AG08395 (cell line): Measurements from ENCODE around the gene HOXA3.
A peak's percentile ranks its signal among the peaks of the same experiment; 100 is the strongest.

Experiments used
- DNase-seq: peaks from one replicate; pipeline ENCODE4 v3.0.0; 2012; ENCODE audit warnings: mixed read lengths, low spot score

The HOXA3 gene

DNA sequence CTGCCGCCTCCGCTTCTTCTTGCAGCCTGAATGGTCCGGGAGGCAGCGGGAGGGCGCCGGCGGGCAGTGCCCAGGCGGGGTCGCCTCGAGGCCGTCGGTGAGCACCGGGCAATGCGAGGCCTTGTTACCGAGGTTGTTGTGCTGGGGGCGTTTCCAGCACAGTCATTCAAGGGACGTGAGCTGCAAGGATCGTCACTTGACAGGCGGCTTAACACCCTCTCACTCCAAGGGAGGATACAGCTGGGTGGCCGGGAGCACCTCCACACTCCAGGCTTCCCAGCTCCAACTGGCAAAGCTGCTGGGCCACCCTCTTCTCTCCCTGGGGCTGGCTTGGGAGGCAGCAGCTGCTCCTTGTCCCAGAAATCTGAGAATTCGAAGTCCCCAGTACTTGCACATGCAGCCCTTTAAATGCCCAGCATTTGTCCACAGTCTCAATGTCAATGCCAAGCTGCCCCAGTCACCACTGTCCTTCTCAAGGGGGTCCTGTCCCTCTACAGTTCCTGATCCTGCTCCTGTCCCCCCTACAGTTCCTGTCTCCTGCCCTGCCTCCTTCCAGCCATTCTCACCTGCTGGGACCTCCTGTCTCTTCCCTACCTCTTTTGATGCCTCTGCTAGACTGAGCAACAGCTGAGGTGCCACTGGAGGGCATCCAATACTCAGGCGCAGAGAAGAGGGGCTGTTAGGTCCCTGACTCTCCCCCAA, 37.1 kb upstream of the HOXA3 start:
- DNase-seq, result no peak

DNA sequence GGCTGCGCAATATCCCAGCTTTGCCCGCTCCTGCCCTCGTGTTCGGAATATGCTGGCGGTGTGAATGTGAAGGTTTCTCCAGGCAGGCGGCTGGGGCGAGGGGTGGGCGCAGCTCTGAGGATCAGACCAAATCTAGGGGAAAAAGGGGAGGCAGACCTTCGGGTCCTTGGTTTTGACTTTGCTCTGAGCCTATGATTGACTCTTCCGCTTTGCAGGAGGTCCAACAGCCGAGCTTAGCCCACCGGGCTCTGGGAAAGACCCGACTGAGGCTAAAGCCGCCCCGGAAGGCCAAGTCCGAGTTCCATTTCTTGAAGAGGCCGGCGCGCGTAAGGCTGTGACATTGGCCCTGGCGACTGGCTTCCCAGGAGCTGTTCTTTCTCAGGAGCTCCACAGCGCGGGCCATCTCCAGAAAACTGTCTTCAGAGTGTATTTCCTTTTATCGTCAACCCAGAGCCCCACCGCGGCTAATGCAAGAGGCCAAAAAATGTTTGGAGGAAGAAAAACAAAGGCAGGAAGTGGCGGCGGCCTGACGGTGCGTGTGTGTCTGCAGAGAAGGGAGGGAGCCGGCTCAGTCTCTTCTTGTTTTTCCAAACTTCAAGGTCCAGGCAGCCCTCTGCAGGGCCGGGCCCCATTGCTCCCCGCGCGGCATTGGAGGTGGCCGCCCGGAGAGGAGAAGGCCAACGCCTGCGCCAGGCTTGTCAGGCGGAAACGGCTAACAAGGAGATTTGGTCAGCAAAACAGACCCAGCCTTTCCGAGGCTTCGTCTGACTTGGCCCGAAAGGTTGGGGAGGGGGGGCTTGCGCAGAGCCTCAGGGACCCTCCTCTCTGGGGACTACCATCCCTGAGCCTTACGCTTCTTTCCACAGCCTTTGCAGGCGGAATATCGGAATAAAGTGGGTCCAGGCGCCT, 36.3 kb upstream of the HOXA3 start:
- DNase-seq, result no peak

DNA sequence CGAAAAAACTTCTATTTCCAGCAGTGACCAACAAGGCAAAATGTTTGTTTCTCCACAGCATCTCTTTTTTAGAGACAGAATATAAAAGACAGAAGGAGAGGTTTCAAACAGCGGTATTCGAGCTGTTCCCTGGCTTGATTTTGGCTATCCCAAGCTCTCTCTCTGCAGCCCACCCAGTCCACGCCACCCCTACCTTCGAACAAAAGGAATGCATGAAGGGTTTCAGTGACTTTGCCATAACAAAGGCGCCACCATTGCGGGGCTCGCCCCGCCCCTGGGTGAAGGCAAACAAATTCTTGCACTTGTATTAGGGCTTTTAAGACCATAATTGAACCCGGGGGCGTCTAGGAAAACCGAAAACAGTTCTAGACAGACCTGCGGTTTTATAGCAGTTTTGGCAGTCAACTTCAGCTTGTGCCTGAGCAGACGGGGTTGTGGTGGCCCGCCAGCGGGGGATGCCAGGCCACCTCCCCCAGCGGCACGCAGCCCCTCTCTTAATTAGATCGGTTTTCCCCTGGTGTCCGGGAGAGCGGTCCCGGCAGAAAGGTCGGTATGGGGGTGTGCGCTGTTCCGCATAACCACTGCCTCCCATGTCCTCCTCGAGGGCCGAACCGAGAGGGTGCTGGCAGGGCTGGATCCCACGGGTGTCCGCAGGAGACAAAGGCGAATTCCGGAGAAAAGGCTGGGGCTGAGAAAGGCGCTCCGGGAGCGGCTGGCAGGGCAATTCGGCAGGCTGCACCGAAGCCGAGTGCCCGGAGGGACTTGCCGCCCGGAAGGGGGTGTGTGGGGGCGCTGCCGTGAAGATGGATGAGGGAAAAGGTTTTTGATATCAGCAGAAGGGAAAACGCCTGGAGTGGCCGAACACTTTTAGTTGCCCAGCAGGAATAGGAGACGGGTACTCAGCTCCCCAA, 35.3 kb upstream of the HOXA3 start:
- no peak for DNase-seq

DNA sequence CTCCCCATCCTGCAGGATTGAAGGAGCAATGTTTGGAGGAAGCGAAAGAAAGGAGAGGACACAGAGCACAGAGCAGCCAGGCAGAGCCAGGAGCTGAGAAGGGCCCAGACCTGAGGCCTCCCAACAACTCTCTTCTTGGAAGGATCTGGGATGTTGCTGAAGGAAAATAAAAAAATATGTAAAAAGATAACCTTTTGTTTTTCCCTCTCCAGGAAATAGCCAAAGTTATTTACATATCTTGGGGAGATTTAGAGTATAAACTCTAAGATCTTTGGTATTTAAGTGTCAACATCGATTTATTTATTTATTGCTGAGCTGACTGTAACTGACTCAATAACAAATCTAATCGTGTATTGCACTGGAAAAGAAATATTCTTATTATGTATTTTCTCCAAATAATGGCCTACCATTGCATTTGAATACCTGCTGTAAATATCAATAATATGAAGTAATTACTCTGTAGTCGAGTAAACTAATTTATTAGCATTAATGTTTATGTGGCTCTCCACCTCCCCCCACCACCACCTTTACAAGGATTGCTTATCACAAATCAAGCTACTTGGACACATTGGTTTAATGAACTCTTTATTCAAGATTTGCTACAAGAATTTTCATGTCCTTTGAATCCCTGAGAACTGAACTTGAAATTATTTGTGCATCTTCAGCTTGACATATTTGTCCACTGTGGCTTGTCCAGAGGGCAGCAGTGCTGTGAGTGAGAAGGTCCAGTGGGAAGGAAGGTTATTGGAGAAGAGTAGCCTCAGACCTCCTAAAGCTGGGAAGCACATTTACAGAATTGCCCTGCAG, 34.5 kb upstream of the HOXA3 start:
- no peak for DNase-seq

DNA sequence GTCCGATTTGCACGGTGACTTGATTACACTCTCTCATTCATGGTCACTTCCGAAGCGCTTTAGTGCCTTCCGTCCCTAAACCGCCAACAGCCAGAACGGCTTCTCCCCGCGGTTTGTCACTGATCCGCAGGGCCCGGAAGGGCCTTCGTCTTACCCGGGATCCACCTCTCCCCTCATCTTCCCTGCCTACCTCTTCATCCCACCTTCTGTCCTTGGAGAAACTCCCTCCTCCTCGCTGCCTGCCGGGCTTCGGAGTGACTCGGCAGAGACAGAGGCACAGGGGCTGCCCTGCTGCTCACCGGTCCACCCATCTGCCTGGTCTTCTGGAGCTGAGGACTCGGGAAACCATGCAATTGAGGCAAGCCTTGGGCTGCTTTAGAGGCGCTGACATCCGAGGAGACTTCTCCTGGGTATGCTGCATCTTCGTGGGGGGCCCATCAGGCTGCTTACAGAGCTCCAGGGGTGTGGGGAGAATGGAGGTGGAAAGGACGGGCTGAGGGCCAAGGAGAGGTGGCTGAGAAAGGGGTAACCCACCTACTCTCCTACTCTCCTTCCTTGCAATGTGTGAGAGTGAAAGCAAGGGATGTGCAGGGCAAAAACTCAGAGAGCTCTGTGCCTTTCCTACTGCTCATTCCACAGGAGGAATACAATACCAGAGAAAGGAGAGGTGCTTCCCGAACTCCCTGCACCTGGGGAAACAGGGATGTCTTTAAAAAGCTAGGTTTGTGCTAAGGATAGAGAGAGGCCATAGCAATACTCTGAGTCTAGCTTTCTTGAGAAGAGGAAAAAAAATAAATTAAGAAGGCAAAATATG, 33.7 kb upstream of the HOXA3 start:
- no peak for DNase-seq

DNA sequence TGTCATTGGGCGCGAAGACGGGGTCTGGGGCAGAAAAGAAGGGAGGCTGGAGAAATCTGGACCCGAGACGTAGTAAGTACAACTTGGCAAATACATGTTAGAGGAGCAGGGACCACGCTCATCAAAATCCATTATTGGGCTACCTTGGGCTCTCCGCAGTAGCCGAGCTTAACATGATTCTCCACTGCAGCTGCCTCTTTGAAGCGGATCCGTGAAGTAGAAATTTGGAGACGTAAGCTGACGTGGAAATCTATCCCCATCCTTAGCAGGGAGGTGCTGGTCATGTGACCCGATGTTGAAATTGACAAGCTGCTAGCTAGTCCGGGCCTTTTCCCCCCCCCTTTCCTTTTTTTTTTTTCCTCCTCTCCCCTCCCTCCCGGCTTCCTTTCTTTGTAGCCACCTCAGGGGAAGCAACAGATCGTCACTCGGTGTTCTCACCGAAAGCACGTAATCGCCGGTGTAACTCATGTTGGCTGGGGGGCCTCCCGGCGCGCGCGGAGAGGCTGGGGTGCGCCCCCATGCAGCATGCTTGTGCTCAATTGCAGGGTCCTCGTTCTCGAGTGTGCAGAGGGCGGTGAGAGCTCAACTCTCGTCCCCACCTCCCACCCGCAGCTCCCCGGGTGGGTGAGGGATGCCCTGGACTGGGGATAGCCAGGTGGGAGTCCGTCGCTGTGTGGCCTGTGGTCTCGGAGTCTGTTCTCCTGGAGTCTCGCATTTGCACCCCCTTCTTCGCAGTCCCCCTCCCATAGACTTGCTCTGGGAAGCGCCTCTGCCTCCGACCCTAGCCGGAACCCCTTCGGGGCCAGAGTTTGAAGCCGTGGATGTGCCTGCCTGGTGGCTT, 32.9 kb upstream of the HOXA3 start, which contains the start of gene HOXA11:
Gene HOXA11 (minus strand): TSS at position 220 of the 841 bp plus-strand sequence. CDS start 88 bp downstream, at position 132.
- DNase-seq, result peak; percentile 95

DNA sequence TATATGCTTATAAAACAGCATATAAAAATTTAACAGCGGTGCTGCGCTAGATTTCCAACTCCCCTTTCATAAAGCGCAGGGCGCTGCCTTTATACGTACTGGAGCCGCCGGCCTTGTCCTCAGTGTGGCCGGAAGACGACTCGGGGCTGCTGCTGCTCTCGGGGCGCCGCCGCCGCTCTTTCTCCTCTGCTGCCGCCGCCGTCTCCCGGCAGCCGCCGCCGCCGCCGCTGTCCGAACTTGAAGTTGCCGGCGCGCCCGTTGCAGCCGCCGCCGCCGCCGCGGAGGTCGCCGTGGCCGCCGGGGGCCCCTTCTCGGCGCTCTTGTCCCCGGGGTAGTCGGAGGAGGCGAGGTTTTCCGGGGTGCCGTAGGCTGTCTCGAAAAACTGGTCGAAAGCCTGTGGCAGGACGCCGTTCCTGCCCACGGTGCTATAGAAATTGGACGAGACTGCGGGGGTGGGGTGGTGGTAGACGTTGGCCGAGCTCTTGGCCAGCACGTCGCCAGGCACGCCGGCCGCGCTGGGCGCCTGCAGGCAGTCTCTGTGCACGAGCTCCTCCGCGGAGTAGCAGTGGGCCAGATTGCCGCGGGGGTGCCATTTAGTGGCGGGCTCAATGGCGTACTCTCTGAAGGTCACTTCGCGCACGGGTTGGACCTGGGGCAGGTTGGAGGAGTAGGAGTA, 32.1 kb upstream of the HOXA3 start:
- DNase-seq, result no peak

DNA sequence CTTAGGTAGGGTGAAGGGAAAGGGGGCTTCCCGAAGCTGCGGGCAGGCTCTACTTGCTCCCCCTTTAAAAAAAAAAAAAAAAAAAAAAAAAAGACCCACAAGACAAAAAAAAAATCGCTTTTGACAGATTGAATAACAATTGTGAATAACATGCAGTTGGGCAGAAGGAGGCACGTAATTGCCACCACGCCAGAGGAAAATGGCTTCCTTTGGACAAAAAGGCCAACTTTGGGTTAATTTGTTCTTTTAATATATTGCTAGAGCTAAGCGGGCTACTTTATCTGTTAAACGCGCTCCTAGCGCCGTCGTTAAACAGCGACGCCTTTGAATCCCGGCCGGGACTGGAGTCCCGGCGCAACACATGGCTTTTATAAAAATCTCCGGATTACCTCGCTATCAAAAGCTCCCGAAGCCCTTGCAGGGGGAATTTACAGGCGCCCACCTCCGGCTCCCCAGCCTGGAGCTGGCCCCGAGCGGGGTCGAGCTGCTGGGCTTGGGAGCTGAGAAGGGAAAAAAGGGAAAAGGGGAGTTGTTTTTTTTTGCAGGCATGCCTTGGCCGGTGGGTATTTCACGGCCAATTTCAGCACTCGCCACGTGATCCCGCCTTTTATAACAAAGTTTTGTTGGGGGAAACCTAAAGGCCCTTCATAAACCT, 31.4 kb upstream of the HOXA3 start:
- DNase-seq, result no peak

DNA sequence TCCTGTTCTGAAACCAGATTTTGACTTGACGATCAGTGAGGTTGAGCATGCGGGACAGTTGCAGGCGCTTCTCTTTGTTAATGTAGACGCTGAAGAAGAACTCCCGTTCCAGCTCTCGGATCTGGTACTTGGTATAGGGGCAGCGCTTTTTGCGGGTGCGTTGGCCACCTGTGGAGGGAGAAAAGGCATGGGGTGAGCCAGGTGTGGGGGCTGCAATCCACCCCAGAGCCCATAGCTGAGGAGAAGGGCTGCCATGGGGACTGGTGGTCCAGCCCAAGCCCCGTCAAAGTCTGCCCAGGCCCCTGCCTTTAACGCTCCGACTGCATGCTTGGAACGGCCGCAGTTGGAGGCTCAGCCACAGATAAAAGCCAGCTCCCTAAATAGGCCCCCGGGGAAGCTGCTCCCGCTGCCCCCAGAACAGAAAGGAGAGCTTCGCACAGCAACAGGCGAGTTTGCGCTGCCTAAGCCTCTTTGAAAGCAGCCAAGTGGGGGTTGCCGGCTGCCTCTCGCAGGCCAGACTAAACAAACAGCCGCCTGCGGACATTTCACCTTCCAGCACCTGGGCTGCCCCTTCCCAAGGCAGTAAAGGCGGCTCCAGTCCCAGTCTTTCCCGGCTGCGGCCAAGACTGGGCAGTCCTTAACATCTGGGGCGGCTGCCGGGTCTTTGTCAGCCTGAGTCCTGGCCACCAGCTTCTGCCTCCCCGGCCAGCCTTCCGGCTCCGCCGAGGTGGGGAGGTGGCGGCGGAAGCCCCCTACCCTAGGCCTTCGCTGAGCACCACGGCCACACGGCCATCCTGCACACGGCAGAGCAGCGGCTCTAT, 30.7 kb upstream of the HOXA3 start:
- no peak for DNase-seq

DNA sequence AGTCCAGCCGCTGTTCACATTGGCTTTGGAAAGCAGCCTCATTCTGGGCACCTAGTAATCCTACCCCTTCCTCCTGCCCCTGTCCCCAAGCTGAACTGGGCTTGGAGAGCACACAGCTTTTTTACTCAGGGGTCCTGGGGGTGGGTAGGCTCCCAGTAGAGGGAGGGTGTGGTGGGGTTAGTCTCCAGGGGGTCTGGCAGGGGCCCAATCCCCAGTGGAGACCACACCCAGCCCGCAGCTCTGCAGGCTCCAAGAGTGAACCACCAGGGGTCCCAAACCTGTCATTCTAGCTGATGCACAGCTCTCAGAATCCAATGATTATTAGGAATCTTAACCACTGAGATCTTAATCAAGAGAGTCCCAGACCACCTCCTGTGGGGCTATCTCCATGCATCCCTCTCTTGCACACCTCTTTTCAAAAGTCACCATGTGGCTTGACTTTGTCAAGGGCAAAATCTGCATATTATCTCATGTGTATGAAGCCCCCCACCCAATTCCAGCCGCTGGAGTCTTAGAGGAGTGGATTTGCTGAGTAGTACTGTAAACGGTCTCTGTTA, 30.0 kb upstream of the HOXA3 start:
- no peak for DNase-seq

DNA sequence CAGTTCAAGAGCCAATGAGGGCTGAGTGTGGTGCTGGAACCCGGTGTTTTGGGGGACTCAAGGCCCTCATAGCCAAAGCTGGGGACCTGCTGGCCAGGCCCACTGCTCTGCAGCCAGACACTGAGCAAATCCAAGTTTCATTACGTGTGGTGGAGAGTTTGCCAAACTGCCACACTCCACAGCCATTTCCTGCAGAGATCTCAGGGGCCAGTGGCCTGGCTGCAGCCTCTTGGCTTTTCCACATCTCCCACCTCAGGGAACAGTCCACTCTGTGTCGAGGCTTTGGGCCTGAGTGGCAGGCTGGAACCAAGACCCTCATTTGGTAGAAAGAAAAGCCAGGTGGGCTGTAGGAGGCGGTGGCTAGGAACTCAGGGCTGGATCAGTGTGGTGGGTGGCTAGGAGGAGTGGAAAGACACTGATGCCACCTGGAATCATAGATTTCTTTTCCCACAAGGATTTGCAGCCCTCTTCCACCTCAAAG, 29.5 kb upstream of the HOXA3 start:
- no peak for DNase-seq

DNA sequence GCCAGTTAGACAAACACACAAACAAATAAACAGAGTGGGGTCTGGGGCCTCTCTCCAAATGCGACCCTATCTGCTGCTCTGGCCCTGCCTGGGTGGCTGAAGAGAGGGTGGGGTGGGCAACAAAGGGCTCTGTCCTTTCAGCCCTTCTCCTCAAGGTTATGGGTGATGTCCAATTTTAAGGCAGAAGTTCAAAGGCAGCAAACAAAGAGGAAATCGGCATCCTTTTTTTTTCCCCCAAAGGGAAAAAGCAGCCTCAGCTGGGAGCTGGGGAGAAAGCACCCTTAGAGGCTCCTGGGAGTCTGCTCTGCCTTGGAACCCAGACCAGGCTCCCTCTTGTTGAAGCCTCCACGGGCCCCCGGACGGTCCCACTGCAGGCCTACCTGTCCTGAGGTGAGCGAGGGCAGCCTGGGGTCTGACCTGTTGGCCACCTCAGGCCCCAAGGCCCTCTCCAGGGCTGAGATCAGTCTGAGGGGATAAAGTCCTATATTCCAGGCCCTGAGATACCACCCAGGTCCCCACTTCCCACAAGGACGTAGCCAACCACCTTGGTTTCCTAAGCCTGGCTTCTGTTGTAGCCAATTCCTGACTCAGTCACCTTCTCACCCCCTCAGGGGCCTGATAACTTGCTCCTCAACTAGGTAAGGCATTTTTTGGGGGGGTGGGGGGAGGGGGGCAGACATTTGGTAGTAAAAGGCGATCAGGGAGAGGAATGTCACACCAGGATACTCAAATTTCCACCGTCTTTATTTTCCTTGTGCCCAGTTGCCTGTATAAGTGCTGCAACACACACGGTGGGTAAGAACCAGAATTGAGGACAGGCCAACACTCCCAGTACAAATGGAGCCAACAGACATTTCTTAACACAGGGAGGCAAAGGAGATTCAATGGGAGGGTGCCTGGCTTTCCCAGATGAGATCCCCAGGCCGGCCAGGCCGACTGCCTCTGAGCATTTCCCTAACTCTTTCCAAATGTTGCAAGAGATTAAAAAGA, 28.3 kb upstream of the HOXA3 start:
- DNase-seq, result no peak

DNA sequence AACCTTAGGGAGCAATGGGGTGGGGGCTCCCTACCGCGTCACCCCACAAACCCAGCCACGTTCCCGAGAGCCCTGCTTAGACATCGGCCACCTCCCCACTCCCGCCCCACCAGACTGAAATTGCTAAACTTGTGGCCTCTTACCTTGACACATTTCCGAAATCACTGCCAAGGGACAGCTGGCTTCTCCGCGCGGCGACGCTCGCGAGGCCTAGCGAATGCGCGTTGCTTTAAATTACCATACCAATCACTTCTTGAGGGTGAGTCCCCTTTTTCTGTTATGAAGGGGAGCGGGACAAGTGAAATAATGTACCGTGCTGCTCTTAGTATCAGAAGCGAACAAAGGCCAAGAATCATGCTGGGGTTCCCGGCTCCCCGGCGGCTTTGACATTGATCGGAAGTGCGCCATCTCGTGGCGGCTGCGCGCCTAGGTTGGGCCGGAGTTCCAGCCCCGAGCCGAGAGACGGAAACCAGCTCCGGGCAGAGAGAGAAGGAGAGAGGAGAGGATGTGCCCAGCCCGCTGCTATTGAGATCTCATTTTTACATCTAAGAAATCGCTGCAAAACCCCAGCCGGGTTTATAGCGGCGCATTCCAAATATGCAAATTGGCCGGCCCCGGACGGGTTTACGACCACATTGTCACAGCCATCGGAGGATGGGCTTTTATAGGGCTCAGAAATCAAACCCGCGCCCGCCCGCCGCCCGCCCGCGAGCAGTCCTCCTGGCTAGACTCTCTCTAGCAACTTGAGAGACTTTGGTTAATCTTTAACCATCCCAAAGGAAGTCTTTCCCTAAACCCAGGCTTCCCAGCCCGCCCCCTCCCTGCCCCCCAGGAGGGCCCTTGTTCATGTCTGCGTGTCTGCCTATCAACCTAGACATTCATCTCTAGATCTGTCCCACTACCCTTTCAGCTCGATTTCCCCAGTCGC, 27.4 kb upstream of the HOXA3 start:
- peak; percentile 84 for DNase-seq

DNA sequence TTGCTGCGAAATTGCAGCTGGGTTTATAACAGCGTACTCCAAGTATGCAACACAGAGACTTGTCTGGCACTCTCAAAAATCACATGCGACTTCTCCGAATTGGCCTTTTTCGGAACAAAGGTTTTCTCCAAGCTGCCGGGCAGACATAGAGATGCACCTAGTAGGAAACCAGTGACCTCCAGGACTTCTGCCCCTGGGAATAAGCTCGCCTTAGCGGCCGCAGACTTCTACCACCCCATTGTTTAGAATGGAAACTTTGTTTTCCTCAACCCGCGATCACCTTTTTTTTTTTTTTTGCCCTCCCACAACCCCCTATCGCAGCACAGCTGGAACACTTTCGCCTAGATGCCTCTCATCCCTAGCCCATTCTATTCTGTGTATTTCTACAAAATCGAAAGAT, 26.6 kb upstream of the HOXA3 start:
- no peak for DNase-seq

DNA sequence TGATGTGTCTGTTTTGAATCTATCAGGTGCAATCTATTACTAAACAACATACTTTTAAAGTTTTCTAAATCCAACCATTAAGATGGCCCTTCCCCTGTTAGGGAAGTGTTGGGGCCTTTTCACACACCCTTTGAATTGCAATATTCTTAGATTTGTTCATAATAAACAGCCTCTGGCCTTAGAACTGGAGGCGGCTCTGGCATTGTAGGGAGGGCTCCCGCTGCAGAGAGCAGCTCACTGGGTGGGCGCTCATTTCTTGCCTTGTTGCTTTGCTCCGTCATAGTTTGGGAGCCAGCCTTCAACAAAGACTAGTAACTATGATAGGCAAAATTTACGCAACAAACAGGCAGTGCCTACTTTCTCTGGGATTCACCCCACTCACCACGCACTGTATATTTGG, 26.0 kb upstream of the HOXA3 start:
- no peak for DNase-seq
